Osteoblast (primary cell): ENCODE results near the gene CELSR1. TPM values are rescaled to one million over a fixed set of nuclear protein-coding genes. Genes with fewer than 3 reads are reported as not detected.
A peak's percentile ranks its signal among the peaks of the same experiment; 100 is the strongest.

Experiments used
- DNase-seq: peaks from one replicate; pipeline ENCODE4 v3.0.0; 2011; ENCODE audit warnings: low spot score, mixed read lengths; ENCODE audit not compliant: insufficient read length; ENCODE audit errors: missing footprints
- H2AFZ ChIP-seq: 2 replicates; pipeline ENCODE4 v1.6.0; 2011; ENCODE audit warnings: mild to moderate bottlenecking, low read length
- H3K27ac ChIP-seq: 2 replicates; pipeline ENCODE4 v1.5.1; 2011; ENCODE audit warnings: mild to moderate bottlenecking, low read depth, low read length, moderate library complexity
- H3K27me3 ChIP-seq: 2 replicates; pipeline ENCODE4 v1.6.0; 2012; ENCODE audit warnings: mild to moderate bottlenecking, control low read depth, inconsistent platforms, low read length, moderate library complexity; ENCODE audit not compliant: insufficient read depth
- H3K36me3 ChIP-seq: 2 replicates; pipeline ENCODE4 v1.5.1; 2011; ENCODE audit warnings: mild to moderate bottlenecking, low read length, control low read depth, moderate library complexity; ENCODE audit not compliant: insufficient read depth
- H3K4me1 ChIP-seq: 2 replicates; pipeline ENCODE4 v1.5.1; 2011; ENCODE audit warnings: mild to moderate bottlenecking, low read length, control low read depth, moderate library complexity; ENCODE audit not compliant: insufficient read depth
- H3K4me2 ChIP-seq: 2 replicates; pipeline ENCODE4 v1.6.0; 2011; ENCODE audit warnings: mild to moderate bottlenecking, low read length; ENCODE audit not compliant: insufficient read depth
- H3K4me3 ChIP-seq: fragments of 200-600 bp; sonication (generic); 3 replicates; pipeline ENCODE4 v1.5.1; 2012; ENCODE audit warnings: mild to moderate bottlenecking, low read length, inconsistent platforms; ENCODE audit not compliant: insufficient read depth
- H3K79me2 ChIP-seq: 2 replicates; pipeline ENCODE4 v1.6.0; 2012; ENCODE audit warnings: mild to moderate bottlenecking, low read length, control low read depth, inconsistent platforms; ENCODE audit not compliant: insufficient read depth
- H3K9me3 ChIP-seq: 2 replicates; pipeline ENCODE4 v1.5.1; 2011; ENCODE audit warnings: low read depth, low read length, control low read depth
- H4K20me1 ChIP-seq: 2 replicates; pipeline ENCODE4 v1.6.0; 2012; ENCODE audit warnings: mild to moderate bottlenecking, low read length, control low read depth; ENCODE audit not compliant: insufficient read depth
- CTCF ChIP-seq: IDR thresholded peaks from 2 replicates; pipeline ENCODE4 v1.5.1; 2011; ENCODE audit warnings: mild to moderate bottlenecking, low read depth, low read length, moderate library complexity; ENCODE audit errors: extremely low read depth
- total RNA-seq: library from RNA; depleted of rRNA; stranded (reverse); fragments of >200 nt; gene quantifications from 2 replicates; pipeline ENCODE4 v1.2.3, GENCODE V29; 2012

Gene CELSR1
- total RNA-seq, 1 donor: 3.6 TPM

- H2AFZ ChIP-seq: no peak overlapping the region
- DNase-seq: peak; percentile 43
- peaks cover 25% of the 10 kb centered on the region for H4K20me1 ChIP-seq
- peaks cover 51% of the 10 kb centered on the region for H3K79me2 ChIP-seq
- H3K4me3 ChIP-seq: no peak overlapping the region
- H3K27me3 ChIP-seq: no peaks in the 10 kb centered on the region
- peaks cover 48% of the 10 kb centered on the region for H3K36me3 ChIP-seq
- no peak overlapping the region for H3K4me2 ChIP-seq
- no peak overlapping the region for H3K27ac ChIP-seq
- peaks cover 9% of the 10 kb centered on the region for H3K4me1 ChIP-seq
- no peaks in the 10 kb centered on the region for H3K9me3 ChIP-seq
- TF ChIP-seq CTCF: no peak
These were observed 199.6 kb downstream of the CELSR1 start for GRCh38 chr22:46337870-46338269.

DNA sequence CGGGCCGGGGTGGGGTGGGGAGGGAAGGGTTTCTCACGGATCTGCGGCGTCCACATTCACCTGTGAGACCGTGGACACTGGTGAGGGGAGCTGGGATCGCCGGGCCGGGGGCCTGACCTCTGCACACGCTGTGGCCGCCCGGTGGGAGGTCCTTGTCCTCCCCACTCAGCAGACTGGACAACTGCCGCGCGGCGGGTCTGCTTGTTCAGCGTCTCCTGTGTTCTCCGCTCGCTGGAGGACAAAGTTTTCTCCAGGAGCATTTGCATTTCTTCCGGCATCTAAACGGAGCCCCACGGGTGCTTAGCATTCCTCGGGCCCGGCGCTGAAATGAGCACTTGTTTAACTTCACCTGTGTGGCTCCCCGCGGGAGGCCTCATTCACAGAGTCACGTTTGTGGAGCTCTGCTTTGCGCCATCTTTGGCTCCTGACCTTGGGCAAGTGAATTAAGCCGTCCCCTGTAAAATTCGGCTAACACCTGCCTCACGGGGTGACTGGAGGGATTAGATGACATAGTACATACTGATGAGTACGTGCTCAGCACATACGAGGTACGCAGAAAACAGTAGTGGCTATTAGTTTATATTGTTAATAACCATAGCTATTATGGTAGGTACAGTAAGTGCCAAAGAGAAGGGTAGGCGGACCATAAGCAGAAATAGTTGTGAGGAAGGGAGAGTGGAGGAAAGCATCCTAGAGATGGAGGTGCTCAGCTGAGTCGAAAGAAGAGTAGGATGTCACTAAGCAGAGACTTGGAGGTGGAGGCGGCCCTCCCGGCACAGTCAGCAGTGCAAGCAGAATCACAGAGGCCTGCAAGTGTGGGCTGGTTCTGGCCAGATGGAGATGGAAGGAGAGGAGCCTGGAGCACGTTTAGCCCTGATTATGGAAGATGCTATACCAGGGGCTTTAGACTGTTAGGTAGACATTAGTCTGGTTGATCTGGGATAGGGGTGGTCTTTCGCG is 201.0 kb downstream of the CELSR1 start:
- Histone ChIP-seq H3K4me2 (peak overlapping the region; percentile 96), H3K27ac (peak overlapping the region; percentile 81), H3K4me1 (peaks cover 9% of the 10 kb centered on the region), H3K9me3 (no peaks in the 10 kb centered on the region), H4K20me1 (peaks cover 25% of the 10 kb centered on the region), H3K36me3 (peaks cover 44% of the 10 kb centered on the region), H2AFZ (peak overlapping the region; percentile 98), H3K79me2 (peaks cover 48% of the 10 kb centered on the region), H3K27me3 (no peaks in the 10 kb centered on the region), H3K4me3 (peak overlapping the region; percentile 95)
- TF ChIP-seq CTCF: no peak
- DNase-seq: peak; percentile 89

DNA sequence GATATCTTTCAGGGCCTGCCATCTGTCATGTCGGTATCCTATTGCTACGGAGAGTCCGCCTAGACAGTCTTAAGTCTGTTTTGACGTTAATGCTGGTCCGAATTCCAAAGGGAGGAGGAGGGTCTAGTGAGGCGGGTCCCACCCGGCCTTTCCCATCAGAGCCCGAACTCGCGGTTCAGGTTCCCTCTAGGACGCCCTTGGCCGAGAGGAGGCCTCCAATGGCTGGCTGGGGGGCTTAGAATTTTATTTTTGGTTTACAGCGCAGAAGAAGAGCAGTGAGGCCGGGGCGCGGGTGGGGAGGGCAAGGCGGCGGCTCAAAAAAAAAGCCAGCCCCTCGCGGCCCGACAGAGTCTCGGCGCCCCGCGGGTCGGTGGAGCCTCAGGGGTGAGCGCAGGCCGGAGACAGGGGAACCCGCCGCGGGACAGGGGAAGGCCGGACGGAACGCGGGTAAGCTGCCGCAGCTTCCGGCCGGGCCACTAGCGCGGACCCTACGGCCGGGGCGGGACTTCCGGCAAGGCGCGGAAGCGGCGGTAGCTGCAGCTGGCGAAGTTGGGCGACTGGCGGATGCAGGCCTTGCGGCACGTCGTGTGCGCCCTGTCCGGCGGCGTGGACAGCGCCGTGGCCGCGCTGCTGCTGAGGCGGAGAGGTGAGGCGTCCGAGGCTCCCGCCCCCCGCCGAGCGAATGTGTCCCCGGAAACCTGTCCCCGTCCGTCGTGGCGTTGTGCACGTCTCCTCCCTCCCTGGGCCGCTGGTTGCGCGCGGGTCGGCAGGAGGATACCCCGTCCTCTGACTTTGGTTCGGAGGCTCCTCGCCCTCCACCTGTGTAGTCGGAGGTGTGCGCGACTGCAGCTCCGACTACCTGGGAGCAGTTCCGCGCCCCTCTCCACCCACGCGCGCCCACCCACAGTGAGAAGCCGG is 202.0 kb downstream of the CELSR1 start, which contains the start of gene TRMU:
TRMU (plus strand) TSS at position 514 of the 918 bp plus-strand sequence; CDS start at position 565, 51 bp downstream.
- Histone ChIP-seq H3K27ac (peak within 1 kb of the TSS; percentile 81), H3K4me3 (peak within 1 kb of the TSS; percentile 95), H3K4me2 (peak within 1 kb of the TSS; percentile 96), H3K9me3 (no peaks in the 10 kb centered on the region), H3K27me3 (no peaks in the 10 kb centered on the region), H3K4me1 (peaks cover 9% of the 10 kb centered on the region), H3K79me2 (peaks cover 46% of the 10 kb centered on the region), H3K36me3 (peaks cover 40% of the 10 kb centered on the region), H4K20me1 (peaks cover 23% of the 10 kb centered on the region), H2AFZ (peak within 1 kb of the TSS; percentile 98)
- DNase-seq: peak; percentile 99
- no peak for TF ChIP-seq CTCF
